K562 (cell line): ENCODE data around the gene PAN3.

Experiments
- CBX5 ChIP-seq: IDR thresholded peaks from 2 replicates; pipeline ENCODE4 v1.6.1; 2014; ENCODE audit warnings: low read depth, borderline replicate concordance
- CCAR2 ChIP-seq: fragments of 200-400 bp; formaldehyde crosslinking; IDR thresholded peaks from 2 replicates; pipeline ENCODE4 v1.6.1; 2017; ENCODE audit warnings: mild to moderate bottlenecking, low read depth, low read length
- CTCF ChIP-seq, 3 experiments: IDR thresholded peaks in 2 of 3; conservative IDR thresholded peaks in 1 of 3; 2 replicates each; pipeline ENCODE4 v1.5.1; 2011 to 2012; ENCODE audit warnings: low read length in 3 of 3, mild to moderate bottlenecking in 3 of 3, control low read depth in 2 of 3, improper control_type of control experiment in 1 of 3, inconsistent platforms in 1 of 3, low read depth in 1 of 3, mixed read lengths in 1 of 3, moderate library complexity in 1 of 3; ENCODE audit not compliant: insufficient read depth in 2 of 3
- EZH2 ChIP-seq: IDR thresholded peaks from 2 replicates; pipeline ENCODE4 v1.6.1; 2012; ENCODE audit warnings: low read depth, mild to moderate bottlenecking, inconsistent platforms, low read length, borderline replicate concordance
- FOXM1 ChIP-seq, 2 experiments: fragments of 450-650 bp in 1 of 2; sonication (generic) in 1 of 2; formaldehyde crosslinking in 1 of 2; IDR thresholded peaks; 2 replicates each; pipeline versions ENCODE4 v1.6.1 to v1.9.0; 2017 to 2022; ENCODE audit warnings: low read depth in 2 of 2, mild to moderate bottlenecking in 2 of 2, missing genetic modification reagents in 1 of 2, moderate library complexity in 1 of 2
- PCBP1 ChIP-seq: fragments of 200-400 bp; formaldehyde crosslinking; IDR thresholded peaks from 2 replicates; pipeline ENCODE4 v1.6.1; 2018; ENCODE audit warnings: mild to moderate bottlenecking, low read depth, low read length; ENCODE audit not compliant: poor library complexity, severe bottlenecking
- SMAD3 ChIP-seq: fragments of 450-650 bp; formaldehyde crosslinking; conservative IDR thresholded peaks from 2 replicates; pipeline ENCODE4 v1.4.0; 2020; ENCODE audit warnings: mild to moderate bottlenecking
- ZBTB33 ChIP-seq: sonication (generic); formaldehyde crosslinking; IDR thresholded peaks from 2 replicates; pipeline ENCODE4 v1.8.1; 2023; ENCODE audit warnings: mild to moderate bottlenecking, missing genetic modification reagents
- ZNF239 ChIP-seq: fragments of 250-450 bp; sonication (Bioruptor Pico); IDR thresholded peaks from 2 replicates; pipeline ENCODE4 v1.4.0; 2020; ENCODE audit warnings: mild to moderate bottlenecking
- ZNF589 ChIP-seq: fragments of 200-800 bp; sonication (Bioruptor generic); IDR thresholded peaks from 2 replicates; pipeline ENCODE4 v1.6.1; 2016; ENCODE audit warnings: low read depth, missing genetic modification characterization, missing compliant biosample characterization

- no peak for TF ChIP-seq ZBTB33
- no peak for TF ChIP-seq ZNF589 (CRISPR knock-in tag)
- TF ChIP-seq CBX5, result no peak
- no peak for TF ChIP-seq EZH2
- TF ChIP-seq CTCF (IDR thresholded peaks at IDR 0.05 in 2 of 3, conservative IDR thresholded peaks at IDR 0.05 in 1 of 3; ENCODE audit: insufficient read depth in 2 of 3, low read depth in 1 of 3, low read length in 3 of 3), result no peak
- TF ChIP-seq PCBP1, result no peak
- TF ChIP-seq ZNF239 (CRISPR knock-in tag), result no peak
- TF ChIP-seq CCAR2, result no peak
- no peak for TF ChIP-seq SMAD3 (CRISPR knock-in tag)
- no peak for TF ChIP-seq FOXM1 (IDR thresholded peaks at IDR 0.05; ENCODE audit: low read depth)
- TF ChIP-seq FOXM1 (CRISPR knock-in tag; IDR thresholded peaks at IDR 0.05; ENCODE audit: low read depth), result no peak
Observed at GRCh38 chr13:28140433-28141125, 2.2 kb downstream of the PAN3 start.
